Gastrocnemius medialis (tissue), 4 donors: ENCODE results near the gene MAD1L1. TPM values are rescaled to one million over a fixed set of nuclear protein-coding genes. Genes with fewer than 3 reads are reported as not detected.

Source experiments
- ATAC-seq, 2 donors: fragments of 150-250 bp; one replicate each; pipeline ENCODE4 v1.9.1; 2016
- DNase-seq, 2 donors: peaks; one replicate each; pipeline ENCODE4 v3.0.0-alpha.2; 2019
- H3K27ac ChIP-seq, 4 donors: fragments of 200-600 bp; sonication (generic); 1 replicate in 1 of 4; 2 replicates in 3 of 4; pipeline ENCODE4 v1.5.1; 2016 to 2018; ENCODE audit warnings: mild to moderate bottlenecking in 2 of 4, moderate library complexity in 1 of 4
- H3K27me3 ChIP-seq, 3 donors: fragments of 200-600 bp; sonication (generic) in 2 of 3; 1 replicate in 1 of 3; 2 replicates in 2 of 3; pipeline versions ENCODE4 v1.5.1 to v1.6.0; 2016 to 2019; ENCODE audit warnings: mild to moderate bottlenecking in 1 of 3, moderate library complexity in 1 of 3
- H3K36me3 ChIP-seq, 2 donors: fragments of 200-600 bp; sonication (generic) in 1 of 2; one replicate each; pipeline ENCODE4 v1.5.1; 2017 to 2018
- H3K4me1 ChIP-seq, 2 donors: fragments of 200-600 bp; sonication (generic) in 1 of 2; one replicate each; pipeline ENCODE4 v1.5.1; 2016 to 2017; ENCODE audit warnings: mild to moderate bottlenecking in 2 of 2
- H3K4me3 ChIP-seq, 4 donors: fragments of 200-600 bp; sonication (generic) in 3 of 4; 1 replicate in 1 of 4; 2 replicates in 3 of 4; pipeline ENCODE4 v1.5.1; 2016 to 2019; ENCODE audit warnings: mild to moderate bottlenecking in 2 of 4
- H3K9me3 ChIP-seq, 3 donors: fragments of 200-600 bp; sonication (generic) in 2 of 3; 1 replicate in 1 of 3; 2 replicates in 2 of 3; pipeline ENCODE4 v1.5.1; 2016 to 2019
- CTCF ChIP-seq, 5 experiments: fragments of 450-650 bp in 3 of 5; fragments of 200-600 bp in 2 of 5; sonication (generic) in 2 of 5; IDR thresholded peaks in 4 of 5; conservative IDR thresholded peaks in 1 of 5; 1 replicate in 4 of 5; 2 replicates in 1 of 5; pipeline ENCODE4 v1.5.1; 2016 to 2019; ENCODE audit warnings: antibody characterized with exemption in 5 of 5, mild to moderate bottlenecking in 3 of 5, moderate library complexity in 3 of 5
- POLR2A ChIP-seq, 2 donors: fragments of 450-650 bp; IDR thresholded peaks; one replicate each; pipeline ENCODE4 v1.6.1; 2017; ENCODE audit warnings: antibody characterized with exemption in 2 of 2, mild to moderate bottlenecking in 2 of 2, moderate library complexity in 2 of 2
- in situ Hi-C, 4 donors: fragments of 200-750 bp; cut with MboI; loops; one replicate each; pipeline versions ENCODE4 v1.15.0 to v1.8.0; 2017; ENCODE audit warnings: low sequenced_read_pairs in 4 of 4
- intact Hi-C: fragments of 100-400 bp; cut with DNase I; formaldehyde crosslinking; loops from one replicate; pipeline ENCODE4 v1.15.1; 2023; ENCODE audit warnings: low total_unique reads
- total RNA-seq, 4 donors: library from RNA; depleted of rRNA; stranded (reverse); fragments of >200 nt; gene quantifications; one replicate each; pipeline versions ENCODE4 v1.1.0 to v1.2.3, GENCODE V29; 2016

Gene MAD1L1
- total RNA-seq, 4 donors from 2014 or later: 19.7 to 32.4 (median 22.7) TPM

- TF ChIP-seq POLR2A (IDR thresholded peaks at IDR 0.05): no peak
- TF ChIP-seq CTCF (IDR thresholded peaks at IDR 0.05 in 4 of 5, conservative IDR thresholded peaks at IDR 0.05 in 1 of 5): no peak
- Histone ChIP-seq H3K27me3 (no peaks in the 10 kb centered on the region), H3K27ac (no peak overlapping the region), H3K36me3 (peaks cover 0 to 1% of the 10 kb centered on the region in 2 donors), H3K9me3 (no peaks in the 10 kb centered on the region), H3K4me3 (no peak overlapping the region), H3K4me1 (peaks cover 0 to 17% of the 10 kb centered on the region in 2 donors)
- no peak for DNase-seq
- ATAC-seq: no peak
- in situ Hi-C loops: no loop called here
- intact Hi-C loops: no loop called here
Observed at GRCh38 chr7:2072798-2073197, 159.9 kb downstream of the MAD1L1 start.

- H3K27ac ChIP-seq: no peak overlapping the region
- H3K27me3 ChIP-seq: no peaks in the 10 kb centered on the region
- TF ChIP-seq CTCF (IDR thresholded peaks at IDR 0.05 in 4 of 5, conservative IDR thresholded peaks at IDR 0.05 in 1 of 5) (no peak), POLR2A (IDR thresholded peaks at IDR 0.05) (no peak)
- H3K4me1 ChIP-seq: peaks cover 0 to 17% of the 10 kb centered on the region in 2 donors
- no peak overlapping the region for H3K4me3 ChIP-seq
- no peak for ATAC-seq
- intact Hi-C loops: no loop called here
- DNase-seq: no peak
- no peaks in the 10 kb centered on the region for H3K9me3 ChIP-seq
- in situ Hi-C loops: no loop called here
- peaks cover 0 to 5% of the 10 kb centered on the region in 2 donors for H3K36me3 ChIP-seq
Observed at GRCh38 chr7:2072042-2072441, 160.7 kb downstream of the MAD1L1 start.

- intact Hi-C loops: no loop called here
- in situ Hi-C loops: no loop called here
- Histone ChIP-seq H3K4me1 (peaks cover 0 to 17% of the 10 kb centered on the region in 2 donors), H3K27ac (no peak overlapping the region), H3K4me3 (no peak overlapping the region), H3K27me3 (no peaks in the 10 kb centered on the region), H3K36me3 (peaks cover 0 to 5% of the 10 kb centered on the region in 2 donors), H3K9me3 (no peaks in the 10 kb centered on the region)
- no peak for DNase-seq
- TF ChIP-seq POLR2A (IDR thresholded peaks at IDR 0.05) (no peak), CTCF (IDR thresholded peaks at IDR 0.05 in 4 of 5, conservative IDR thresholded peaks at IDR 0.05 in 1 of 5) (no peak)
- no peak for ATAC-seq
Observed at GRCh38 chr7:2071133-2071832, 161.5 kb downstream of the MAD1L1 start.

- ATAC-seq (no peak), DNase-seq (no peak)
- in situ Hi-C loops (no loop called here), intact Hi-C loops (no loop called here)
- no peak overlapping the region for H3K27ac ChIP-seq
- no peaks in the 10 kb centered on the region for H3K27me3 ChIP-seq
- TF ChIP-seq POLR2A (IDR thresholded peaks at IDR 0.05): no peak
- no peak for TF ChIP-seq CTCF (IDR thresholded peaks at IDR 0.05 in 4 of 5, conservative IDR thresholded peaks at IDR 0.05 in 1 of 5)
- H3K4me3 ChIP-seq: no peak overlapping the region
- H3K36me3 ChIP-seq: peaks cover 0 to 5% of the 10 kb centered on the region in 2 donors
- H3K4me1 ChIP-seq: peaks cover 0 to 17% of the 10 kb centered on the region in 2 donors
- H3K9me3 ChIP-seq: no peaks in the 10 kb centered on the region
Observed at GRCh38 chr7:2070151-2070763, 162.5 kb downstream of the MAD1L1 start.
